ENCODE results near the gene USP10. TPM values are rescaled to one million over a fixed set of nuclear protein-coding genes. Genes with fewer than 3 reads are reported as not detected.

USP10 gene
- total RNA-seq, 1 donor from 2014 or later = 67.8 TPM

DNA sequence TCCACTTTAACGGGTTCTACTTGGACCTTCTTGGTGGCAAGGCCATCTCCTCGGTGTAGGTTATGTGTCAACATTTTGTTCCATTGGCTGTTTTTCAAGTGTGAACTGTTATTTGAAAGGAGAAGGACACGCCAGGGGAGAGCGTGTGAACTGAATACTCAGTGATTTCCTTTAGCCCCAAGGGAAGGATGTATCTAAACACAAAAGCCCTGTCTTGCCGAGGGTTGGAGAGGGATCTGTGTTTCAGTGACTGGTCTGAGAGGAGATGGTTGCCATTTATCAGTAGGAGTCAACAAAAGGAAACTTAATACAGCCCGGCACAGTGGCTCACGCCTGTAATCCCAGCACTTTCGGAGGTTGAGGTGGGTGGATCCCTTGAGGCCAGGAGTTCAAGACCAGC is 50.0 kb downstream of the USP10 start:
- Histone ChIP-seq H3K36me3 (ENCODE audit: control insufficient read depth, insufficient read depth, low read length) (no peaks in the 10 kb centered on the region), H3K4me3 (ENCODE audit: low read depth, low read length) (no peak overlapping the region), H3K27me3 (ENCODE audit: control insufficient read depth, insufficient read depth, low read length) (no peaks in the 10 kb centered on the region)
- DNase-seq (ENCODE audit: low read depth) = no peak
- TF ChIP-seq, protein P1, sequence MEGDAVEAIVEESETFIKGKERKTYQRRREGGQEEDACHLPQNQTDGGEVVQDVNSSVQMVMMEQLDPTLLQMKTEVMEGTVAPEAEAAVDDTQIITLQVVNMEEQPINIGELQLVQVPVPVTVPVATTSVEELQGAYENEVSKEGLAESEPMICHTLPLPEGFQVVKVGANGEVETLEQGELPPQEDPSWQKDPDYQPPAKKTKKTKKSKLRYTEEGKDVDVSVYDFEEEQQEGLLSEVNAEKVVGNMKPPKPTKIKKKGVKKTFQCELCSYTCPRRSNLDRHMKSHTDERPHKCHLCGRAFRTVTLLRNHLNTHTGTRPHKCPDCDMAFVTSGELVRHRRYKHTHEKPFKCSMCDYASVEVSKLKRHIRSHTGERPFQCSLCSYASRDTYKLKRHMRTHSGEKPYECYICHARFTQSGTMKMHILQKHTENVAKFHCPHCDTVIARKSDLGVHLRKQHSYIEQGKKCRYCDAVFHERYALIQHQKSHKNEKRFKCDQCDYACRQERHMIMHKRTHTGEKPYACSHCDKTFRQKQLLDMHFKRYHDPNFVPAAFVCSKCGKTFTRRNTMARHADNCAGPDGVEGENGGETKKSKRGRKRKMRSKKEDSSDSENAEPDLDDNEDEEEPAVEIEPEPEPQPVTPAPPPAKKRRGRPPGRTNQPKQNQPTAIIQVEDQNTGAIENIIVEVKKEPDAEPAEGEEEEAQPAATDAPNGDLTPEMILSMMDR (IDR thresholded peaks at IDR 0.05; ENCODE audit: insufficient read depth, low read length, poor library complexity, severe bottlenecking) = no peak

DNA sequence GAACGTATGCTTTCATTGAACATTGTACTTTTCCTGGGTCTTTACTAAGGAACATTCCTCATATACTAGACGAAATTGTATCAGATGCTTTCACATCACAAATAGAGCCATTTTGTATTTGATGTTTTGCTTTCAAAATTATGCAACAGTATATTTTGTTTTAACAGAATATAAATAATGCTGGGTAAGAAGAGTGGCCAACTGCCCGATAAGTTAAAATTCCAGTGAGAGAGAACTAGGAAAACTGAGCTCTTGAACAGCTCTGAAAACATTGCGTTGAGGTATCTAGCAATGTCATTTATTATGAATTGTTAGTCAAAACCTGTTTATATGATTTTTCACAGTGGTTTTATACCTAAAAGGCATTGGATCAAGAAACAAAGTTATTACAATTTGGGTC is 50.8 kb downstream of the USP10 start:
- TF ChIP-seq, protein P1 (IDR thresholded peaks at IDR 0.05; ENCODE audit: insufficient read depth, low read length, poor library complexity, severe bottlenecking) = no peak
- H3K27me3 ChIP-seq (ENCODE audit: control insufficient read depth, insufficient read depth, low read length) = no peaks in the 10 kb centered on the region
- DNase-seq (ENCODE audit: low read depth) = no peak
- no peaks in the 10 kb centered on the region for H3K36me3 ChIP-seq (ENCODE audit: control insufficient read depth, insufficient read depth, low read length)
- H3K4me3 ChIP-seq (ENCODE audit: low read depth, low read length) = no peak overlapping the region

DNA sequence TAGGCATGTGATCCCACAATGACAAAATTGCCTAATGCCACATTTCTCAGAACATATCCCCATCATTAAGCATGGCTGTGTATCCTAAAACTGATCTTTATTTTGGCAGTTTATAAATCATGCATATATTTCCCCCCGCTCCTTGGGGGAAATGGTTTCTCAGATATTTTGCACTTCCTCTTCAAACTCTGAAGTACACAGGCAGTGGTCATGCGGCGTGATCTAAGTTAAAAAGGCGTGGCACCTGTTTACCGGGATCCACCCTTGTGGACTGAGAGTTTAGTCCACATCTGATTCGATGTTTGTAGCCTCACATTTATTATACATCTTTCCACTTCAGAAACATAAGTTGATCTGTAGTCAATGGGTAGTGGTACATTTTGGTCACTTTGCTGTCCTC is 51.4 kb downstream of the USP10 start:
- H3K4me3 ChIP-seq (ENCODE audit: low read depth, low read length) = no peak overlapping the region
- no peak for DNase-seq (ENCODE audit: low read depth)
- no peaks in the 10 kb centered on the region for H3K27me3 ChIP-seq (ENCODE audit: control insufficient read depth, insufficient read depth, low read length)
- H3K36me3 ChIP-seq (ENCODE audit: control insufficient read depth, insufficient read depth, low read length) = no peaks in the 10 kb centered on the region
- TF ChIP-seq, protein P1 (IDR thresholded peaks at IDR 0.05; ENCODE audit: insufficient read depth, low read length, poor library complexity, severe bottlenecking) = no peak

DNA sequence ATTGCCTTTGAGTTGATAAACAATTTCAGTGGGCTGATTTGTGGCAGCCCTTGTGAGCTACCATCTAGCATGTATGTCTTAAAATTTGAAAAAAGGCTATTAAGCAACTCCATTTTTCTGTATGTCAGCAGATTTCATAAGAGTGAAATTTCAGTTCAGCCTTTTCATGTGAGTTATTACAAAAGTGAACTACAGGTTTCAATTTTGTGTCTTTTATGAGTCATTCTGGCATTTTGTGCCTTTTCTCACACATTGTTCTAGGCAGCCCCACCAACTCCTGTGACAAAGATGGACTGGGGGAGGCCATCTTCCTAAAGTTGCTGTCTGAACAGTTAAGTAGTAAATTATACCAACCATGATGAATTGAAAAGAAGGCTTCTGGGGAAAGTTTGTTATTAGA is 52.1 kb downstream of the USP10 start:
- Histone ChIP-seq H3K4me3 (ENCODE audit: low read depth, low read length) (no peak overlapping the region), H3K27me3 (ENCODE audit: control insufficient read depth, insufficient read depth, low read length) (no peaks in the 10 kb centered on the region), H3K36me3 (ENCODE audit: control insufficient read depth, insufficient read depth, low read length) (no peaks in the 10 kb centered on the region)
- TF ChIP-seq, protein P1 (IDR thresholded peaks at IDR 0.05; ENCODE audit: insufficient read depth, low read length, poor library complexity, severe bottlenecking) = no peak
- DNase-seq (ENCODE audit: low read depth) = no peak

DNA sequence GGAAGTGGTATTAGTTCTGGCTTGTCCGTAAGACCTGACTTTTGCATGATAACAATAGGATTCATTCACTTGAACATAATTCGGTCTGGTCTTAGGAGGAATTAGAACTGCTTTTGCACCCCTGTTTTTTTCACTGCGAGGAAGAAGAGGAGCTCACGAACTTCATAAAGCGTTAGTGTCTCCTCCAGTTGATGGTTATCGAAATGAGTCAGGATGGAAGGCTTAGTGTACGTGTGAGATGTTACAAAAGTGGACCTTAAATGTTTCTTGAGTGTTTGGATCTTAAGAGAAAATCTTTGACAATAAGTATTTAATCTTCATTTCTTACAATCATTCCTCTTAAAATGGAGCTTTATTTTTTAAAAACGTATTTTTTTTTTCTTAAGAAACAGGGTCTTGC is 52.8 kb downstream of the USP10 start:
- TF ChIP-seq, protein P1 (IDR thresholded peaks at IDR 0.05; ENCODE audit: insufficient read depth, low read length, poor library complexity, severe bottlenecking) = no peak
- DNase-seq (ENCODE audit: low read depth) = no peak
- Histone ChIP-seq H3K27me3 (ENCODE audit: control insufficient read depth, insufficient read depth, low read length) (no peaks in the 10 kb centered on the region), H3K36me3 (ENCODE audit: control insufficient read depth, insufficient read depth, low read length) (no peaks in the 10 kb centered on the region), H3K4me3 (ENCODE audit: low read depth, low read length) (no peak overlapping the region)

Data from kidney epithelial cell (primary cell).